Urothelium cell line (cell line): Measurements from ENCODE around the gene MYO1F.
"Not testable (repeated sequence)": the region's sequence is repeated elsewhere in the genome, so short reads cannot be mapped to it uniquely, and the experiment has no call there.

Source experiments
- DNase-seq: peaks from one replicate; pipeline ENCODE4 v3.0.0; 2011; ENCODE audit warnings: low spot score, mixed read lengths
- FAIRE-seq: peaks from 2 replicates; lab custom pipeline; 2011; peaks lifted over from hg19 to GRCh38; lab: Jason Lieb, UNC

The MYO1F gene

DNA sequence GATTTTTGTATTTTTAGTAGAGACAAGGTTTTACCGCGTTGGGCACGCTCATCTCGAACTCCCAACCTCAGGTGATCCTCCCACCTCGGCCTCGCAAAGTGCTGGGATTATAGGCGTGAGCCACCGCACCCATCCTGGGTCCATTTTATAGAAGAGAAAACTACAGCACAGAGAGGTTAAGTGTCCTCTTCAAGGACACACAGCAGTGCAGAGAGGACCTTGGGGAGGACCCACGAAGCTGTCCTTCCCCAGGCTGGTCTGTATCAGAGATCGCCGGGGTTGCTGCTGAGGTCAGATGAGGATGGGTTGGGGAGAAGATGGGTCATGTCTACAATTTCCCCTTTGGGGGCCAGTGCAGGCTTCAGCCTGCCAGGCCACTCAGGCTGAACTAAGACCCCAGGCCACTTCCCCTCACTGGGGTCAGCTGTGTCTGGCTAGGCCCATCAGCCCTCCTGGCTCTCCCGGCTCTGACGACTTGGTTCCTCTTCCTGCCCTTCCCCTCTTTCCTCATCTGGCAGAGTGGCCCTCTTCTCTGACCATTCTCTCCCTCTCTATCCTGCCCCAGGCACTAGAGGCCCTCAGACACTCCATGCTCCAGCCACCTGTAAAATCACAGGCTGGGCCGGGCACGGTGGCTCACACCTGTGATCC lies 9.6 kb downstream of the MYO1F start:
- DNase-seq (no peak), FAIRE-seq (no peak)

- no peak for DNase-seq
- no peak for FAIRE-seq
Observed at GRCh38 chr19:8566855-8567254, 10.4 kb downstream of the MYO1F start.

- FAIRE-seq = not testable (repeated sequence)
Observed at GRCh38 chr19:8564866-8565265, 12.4 kb downstream of the MYO1F start.

GRCh38 chr19:8561075-8561764 lies 16.0 kb downstream of the MYO1F start:
- DNase-seq (no peak), FAIRE-seq (no peak)

More at GRCh38 chr19:8564866-8565265, 12.4 kb downstream of the MYO1F start:
- not testable (repeated sequence) for DNase-seq

GRCh38 chr19:8558325-8558724 lies 18.9 kb downstream of the MYO1F start:
- FAIRE-seq = no peak
- DNase-seq = no peak

GRCh38 chr19:8557642-8558238 lies 19.5 kb downstream of the MYO1F start:
- no peak for DNase-seq
- FAIRE-seq = no peak

DNA sequence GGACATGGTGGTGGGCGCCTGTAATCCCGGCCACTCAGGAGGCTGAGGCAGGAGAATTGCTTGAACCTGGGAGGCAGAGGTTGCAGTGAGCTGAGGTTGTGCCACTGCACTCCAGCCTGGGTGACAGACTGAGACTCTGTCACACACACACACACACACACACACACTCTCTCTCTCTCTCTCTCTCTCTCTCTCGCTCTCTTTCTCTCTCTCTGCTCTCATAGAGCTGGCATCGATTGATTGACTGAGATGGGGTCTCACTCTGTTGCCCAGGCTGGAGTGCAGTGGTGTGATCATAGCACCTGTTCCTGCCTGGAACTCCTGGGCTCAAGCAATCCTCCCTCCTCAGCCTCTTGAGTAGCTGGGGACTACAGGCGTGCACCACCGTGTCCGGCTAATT lies 23.5 kb downstream of the MYO1F start:
- not testable (repeated sequence) for FAIRE-seq, DNase-seq

- DNase-seq = no peak
- no peak for FAIRE-seq
Observed at GRCh38 chr19:8552810-8553209, 24.4 kb downstream of the MYO1F start.

GRCh38 chr19:8550070-8550469 lies 27.2 kb downstream of the MYO1F start:
- DNase-seq (no peak), FAIRE-seq (no peak)

- DNase-seq = no peak
- FAIRE-seq = no peak
Observed at GRCh38 chr19:8545743-8546142, 31.5 kb downstream of the MYO1F start.

GRCh38 chr19:8544168-8544567 lies 33.1 kb downstream of the MYO1F start:
- FAIRE-seq = no peak
- no peak for DNase-seq

- FAIRE-seq (no peak), DNase-seq (no peak)
Observed at GRCh38 chr19:8539621-8540149, 37.6 kb downstream of the MYO1F start.

GRCh38 chr19:8537099-8537498 lies 40.1 kb downstream of the MYO1F start:
- FAIRE-seq = no peak
- DNase-seq = no peak

GRCh38 chr19:8536282-8536681 lies 41.0 kb downstream of the MYO1F start:
- FAIRE-seq = no peak

GRCh38 chr19:8532225-8532624 lies 45.0 kb downstream of the MYO1F start:
- no peak for FAIRE-seq
- no peak for DNase-seq

More at GRCh38 chr19:8536282-8536681, 41.0 kb downstream of the MYO1F start:
- no peak for DNase-seq

- DNase-seq = no peak
- no peak for FAIRE-seq
Observed at GRCh38 chr19:8531470-8531869, 45.8 kb downstream of the MYO1F start.

- DNase-seq = no peak
- FAIRE-seq = no peak
Observed at GRCh38 chr19:8530061-8530679, 47.1 kb downstream of the MYO1F start.

DNA sequence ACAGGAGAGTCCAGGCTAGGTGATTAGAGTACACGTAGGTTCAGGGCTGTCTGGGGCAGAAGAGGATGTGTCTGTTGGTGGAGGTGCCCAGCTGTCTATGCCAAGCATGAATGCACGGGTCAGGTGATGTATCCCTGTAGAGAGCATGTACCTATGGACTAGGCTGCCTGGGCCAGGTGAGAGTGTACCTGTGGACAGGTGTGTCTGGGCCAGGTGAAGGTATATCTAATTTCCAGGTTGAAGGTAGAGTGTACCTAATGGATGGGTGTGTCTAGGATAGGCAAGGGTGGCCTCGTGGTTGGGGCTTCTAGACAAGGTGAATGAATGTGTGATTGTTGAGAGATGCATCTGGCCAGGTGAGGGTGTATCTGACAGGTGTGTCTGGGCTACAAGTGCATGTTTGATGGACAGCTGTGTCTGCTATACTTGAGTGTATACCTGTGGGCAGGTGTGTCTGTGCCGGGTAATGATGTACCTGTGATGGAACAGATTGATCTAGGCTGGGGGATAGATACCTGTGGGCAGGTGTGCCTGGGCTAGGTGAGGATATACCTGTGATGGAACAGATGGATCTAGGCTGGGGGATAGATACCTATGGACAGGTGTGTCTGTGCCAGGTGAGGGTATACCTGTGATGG lies 47.8 kb downstream of the MYO1F start:
- FAIRE-seq (no peak), DNase-seq (no peak)

DNA sequence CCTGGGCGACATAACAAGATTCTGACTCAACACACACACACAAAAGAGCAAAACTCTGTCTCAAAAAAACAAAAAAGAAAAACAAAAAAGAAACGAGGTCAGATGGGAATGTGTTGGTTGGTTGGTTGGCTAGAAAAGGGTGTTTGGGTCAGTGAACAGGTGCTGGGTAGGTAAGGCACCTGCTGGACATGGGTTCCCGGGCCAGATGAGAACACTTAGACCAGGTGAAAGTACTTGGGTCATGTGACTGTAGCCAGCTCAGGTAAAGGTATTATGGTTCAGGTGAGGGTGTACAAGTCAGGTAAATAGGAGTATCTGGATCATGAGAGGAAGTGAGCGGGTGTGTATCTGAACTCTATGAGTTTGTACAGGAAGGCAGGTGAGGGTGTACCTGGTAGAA lies 48.7 kb downstream of the MYO1F start:
- no peak for DNase-seq
- no peak for FAIRE-seq

DNA sequence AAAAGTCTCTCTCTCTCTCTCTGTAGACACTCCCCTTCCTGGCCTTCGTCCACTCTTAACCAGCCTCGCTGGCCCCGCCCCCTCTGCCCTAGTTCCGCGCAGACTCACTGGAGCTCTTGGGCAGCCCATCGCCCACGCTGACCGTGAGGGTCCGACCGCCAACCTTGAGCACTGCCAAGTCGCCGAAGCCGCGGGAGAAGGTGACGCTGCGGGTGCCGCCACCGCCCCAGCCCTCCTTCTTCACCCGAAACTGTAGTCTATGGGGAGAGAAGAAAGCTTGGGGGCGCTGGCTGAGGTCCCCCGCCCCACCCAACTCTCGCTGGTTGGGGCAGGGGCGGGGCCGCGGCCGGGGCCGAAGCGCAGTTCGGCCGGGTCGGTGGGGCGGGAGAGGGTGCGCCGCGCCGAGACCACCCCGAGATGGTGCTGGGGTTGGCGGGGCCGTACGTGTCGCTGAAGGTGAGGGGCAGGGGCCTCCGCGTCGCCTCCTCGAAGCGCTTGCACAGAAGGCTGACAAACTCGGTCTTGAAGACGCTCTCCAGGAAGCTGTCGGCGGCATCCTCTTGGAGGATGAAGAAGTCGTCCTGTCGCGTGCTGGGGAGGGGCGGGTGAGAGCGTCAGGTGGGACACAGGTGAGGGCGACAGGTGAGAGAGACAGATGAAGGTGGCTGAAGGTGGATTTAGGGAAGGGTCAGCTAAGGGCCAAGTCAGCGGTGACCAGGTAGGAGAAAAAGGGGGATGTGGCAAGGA lies 50.7 kb downstream of the MYO1F start:
- no peak for FAIRE-seq
- peak; percentile 83 for DNase-seq
